ENCODE measurements around the gene MAPK6. TPM values are rescaled to one million over a fixed set of nuclear protein-coding genes. Genes with fewer than 3 reads are reported as not detected.
"Not testable (repeated sequence)": the region's sequence is repeated elsewhere in the genome, so short reads cannot be mapped to it uniquely, and the experiment has no call there.

Gene MAPK6
- total RNA-seq, 1 donor = 135 TPM

DNA sequence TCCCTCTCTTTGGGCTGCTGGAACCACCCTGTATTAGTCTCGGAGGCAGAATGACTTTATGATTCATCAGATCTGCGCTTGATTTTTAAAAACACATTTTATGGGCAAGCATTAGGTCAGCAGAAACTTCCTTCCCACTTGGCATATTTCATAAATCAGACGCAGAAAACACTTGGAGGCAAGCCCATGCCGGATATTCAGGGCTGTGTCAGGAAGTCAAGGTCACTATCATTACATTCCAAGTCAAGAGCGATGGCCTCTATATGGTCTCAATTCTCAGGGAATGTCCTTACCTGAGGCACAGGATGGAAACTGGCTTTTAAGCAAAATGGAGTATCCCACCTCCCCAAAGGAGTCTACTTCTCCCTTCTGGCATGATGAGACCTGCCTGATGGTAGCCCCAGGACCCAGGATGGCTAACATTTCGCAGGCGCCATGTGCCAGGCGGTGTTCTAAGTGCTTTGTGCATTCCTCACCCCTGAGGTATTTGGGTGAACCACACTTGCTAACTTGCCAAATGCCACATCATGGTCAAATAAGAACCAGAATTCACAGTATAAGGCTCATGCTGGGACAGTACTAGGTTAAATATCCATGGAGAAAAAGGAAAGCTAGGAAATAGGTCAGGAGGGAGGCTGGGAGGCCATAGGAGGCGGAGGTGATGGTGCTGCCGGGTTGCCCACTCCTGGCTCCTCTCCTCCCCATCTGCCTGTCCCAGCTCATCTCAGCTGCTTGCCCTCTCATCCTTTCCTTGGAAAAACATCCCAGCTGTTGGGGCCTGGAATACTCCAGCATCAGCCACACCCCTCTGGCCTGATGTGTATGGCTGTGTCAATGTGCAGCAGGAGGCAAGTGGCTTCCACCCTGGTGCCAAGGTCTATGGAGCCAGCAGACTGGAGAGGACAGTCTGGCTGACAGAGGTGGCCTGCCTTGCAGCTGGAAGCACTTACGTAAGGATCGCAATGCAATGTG is 74.8 kb downstream of the MAPK6 start:
- peak; percentile 97 for DNase-seq (ENCODE audit: low read depth)
- no peak overlapping the region for H3K4me3 ChIP-seq (ENCODE audit: low read depth, low read length)
- TF ChIP-seq, protein P1, sequence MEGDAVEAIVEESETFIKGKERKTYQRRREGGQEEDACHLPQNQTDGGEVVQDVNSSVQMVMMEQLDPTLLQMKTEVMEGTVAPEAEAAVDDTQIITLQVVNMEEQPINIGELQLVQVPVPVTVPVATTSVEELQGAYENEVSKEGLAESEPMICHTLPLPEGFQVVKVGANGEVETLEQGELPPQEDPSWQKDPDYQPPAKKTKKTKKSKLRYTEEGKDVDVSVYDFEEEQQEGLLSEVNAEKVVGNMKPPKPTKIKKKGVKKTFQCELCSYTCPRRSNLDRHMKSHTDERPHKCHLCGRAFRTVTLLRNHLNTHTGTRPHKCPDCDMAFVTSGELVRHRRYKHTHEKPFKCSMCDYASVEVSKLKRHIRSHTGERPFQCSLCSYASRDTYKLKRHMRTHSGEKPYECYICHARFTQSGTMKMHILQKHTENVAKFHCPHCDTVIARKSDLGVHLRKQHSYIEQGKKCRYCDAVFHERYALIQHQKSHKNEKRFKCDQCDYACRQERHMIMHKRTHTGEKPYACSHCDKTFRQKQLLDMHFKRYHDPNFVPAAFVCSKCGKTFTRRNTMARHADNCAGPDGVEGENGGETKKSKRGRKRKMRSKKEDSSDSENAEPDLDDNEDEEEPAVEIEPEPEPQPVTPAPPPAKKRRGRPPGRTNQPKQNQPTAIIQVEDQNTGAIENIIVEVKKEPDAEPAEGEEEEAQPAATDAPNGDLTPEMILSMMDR (IDR thresholded peaks at IDR 0.05; ENCODE audit: insufficient read depth, low read depth, low read length) = no peak

DNA sequence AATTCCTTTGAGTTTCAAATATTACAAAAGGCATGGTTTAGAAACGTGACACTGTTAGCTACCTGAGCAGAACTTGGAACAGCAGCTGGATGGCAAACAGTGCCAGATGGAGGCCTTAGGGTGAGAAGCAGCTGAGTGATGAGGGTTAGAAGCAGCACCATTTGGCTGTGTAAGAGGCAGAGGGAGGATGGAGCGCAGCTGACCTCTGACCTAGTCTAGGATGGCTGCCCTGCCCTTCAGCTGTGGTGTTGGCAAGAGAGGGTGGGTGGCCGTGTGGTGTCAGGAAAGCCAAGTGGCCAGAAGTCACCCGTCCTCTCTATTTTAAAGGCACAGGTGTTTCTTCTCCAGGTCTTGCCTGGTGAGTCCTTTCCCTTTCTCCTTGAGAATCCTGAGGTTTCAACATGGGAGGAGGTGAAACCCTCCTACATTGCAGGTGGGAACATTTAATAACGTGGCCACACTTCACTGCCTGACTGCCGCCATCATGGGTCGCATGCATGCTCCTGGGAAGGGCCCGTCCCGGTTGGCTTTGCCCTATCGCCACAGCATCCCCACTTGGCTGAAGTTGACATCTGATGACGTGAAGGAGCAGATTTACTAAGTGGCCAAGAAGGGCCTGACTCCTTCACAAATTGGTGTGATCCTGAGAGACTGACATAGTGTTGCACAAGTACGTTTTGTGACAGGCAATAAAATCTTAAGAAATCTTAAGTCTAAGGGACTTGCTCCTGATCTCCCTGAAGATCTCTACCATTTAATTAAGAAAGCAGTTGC is 76.0 kb downstream of the MAPK6 start:
- H3K4me3 ChIP-seq (ENCODE audit: low read depth, low read length) = no peak overlapping the region
- TF ChIP-seq, protein P1 (IDR thresholded peaks at IDR 0.05; ENCODE audit: insufficient read depth, low read depth, low read length) = no peak
- DNase-seq (ENCODE audit: low read depth) = no peak

DNA sequence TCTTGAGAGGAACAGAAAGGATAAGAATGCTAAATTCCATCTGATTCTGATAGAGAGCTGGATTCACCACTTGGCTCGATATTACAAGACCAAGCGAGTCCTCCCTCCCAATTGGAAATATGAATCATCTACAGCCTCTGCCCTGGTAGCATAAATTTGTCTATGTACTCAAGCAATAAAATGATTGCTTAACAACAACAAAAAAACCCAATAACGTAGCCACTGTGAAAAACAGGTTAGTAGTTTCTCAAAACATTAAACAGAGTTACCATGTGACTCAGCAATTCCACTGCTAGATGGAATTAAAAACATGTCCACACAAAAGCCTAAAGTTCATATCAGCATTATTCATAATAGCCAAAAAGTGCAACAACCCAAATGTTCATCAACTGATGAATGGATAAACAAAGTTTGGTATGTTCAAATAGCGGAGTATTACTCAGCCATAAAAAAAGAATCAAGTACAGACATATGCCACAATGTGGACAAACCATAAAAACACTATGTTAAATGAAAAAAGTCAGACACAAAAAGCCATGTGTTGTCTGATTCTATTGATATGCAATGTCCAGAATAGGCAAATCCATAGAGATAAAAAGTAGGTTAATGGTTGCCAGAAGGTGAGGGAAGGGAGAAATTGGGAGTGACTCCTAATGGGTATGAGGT is 76.7 kb downstream of the MAPK6 start:
- H3K4me3 ChIP-seq (ENCODE audit: low read depth, low read length) = no peak overlapping the region
- DNase-seq (ENCODE audit: low read depth) = peak; percentile 99
- TF ChIP-seq, protein P1 (IDR thresholded peaks at IDR 0.05; ENCODE audit: insufficient read depth, low read depth, low read length) = no peak

DNA sequence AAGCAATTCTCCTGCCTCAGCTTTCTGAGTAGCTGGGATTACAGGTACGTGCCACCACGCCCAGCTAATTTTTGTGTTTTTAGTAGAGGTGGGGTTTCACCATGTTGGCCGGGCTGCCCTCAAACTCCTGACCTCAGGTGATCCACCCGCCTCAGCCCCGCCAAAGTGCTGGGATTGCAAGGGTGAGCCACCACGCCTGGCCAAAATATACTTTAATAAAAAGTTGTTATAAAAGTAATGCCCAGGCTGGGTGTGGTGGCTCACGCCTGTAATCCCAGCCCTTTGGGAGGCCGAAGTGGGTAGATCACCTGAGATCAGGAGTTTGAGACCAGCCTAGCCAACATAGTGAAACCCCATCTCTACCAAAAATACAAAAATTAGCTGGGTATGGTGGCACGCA is 77.5 kb downstream of the MAPK6 start:
- H3K4me3 ChIP-seq (ENCODE audit: low read depth, low read length); DNase-seq (ENCODE audit: low read depth): not testable (repeated sequence)

DNA sequence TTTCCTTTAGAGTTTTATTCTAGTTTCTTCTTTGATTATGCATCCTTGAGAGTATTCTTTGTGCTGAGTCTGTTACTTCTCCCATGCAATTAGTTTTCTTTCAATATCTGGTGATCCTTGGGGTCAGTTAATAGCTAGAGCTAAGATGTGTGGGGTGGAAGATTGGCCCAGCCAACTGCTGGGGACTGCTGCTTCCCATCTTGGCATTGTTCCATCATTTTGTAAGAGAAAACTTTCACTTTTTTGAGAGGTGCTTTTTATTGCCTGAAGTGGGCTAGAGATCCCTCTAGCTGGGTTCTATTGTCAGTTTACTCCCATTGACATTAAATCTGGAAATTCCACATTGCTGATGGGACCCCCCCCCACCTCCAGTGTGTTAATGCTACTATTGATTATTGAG is 78.2 kb downstream of the MAPK6 start:
- TF ChIP-seq, protein P1 (IDR thresholded peaks at IDR 0.05; ENCODE audit: insufficient read depth, low read depth, low read length) = no peak
- H3K4me3 ChIP-seq (ENCODE audit: low read depth, low read length) = no peak overlapping the region
- DNase-seq (ENCODE audit: low read depth) = no peak

DNA sequence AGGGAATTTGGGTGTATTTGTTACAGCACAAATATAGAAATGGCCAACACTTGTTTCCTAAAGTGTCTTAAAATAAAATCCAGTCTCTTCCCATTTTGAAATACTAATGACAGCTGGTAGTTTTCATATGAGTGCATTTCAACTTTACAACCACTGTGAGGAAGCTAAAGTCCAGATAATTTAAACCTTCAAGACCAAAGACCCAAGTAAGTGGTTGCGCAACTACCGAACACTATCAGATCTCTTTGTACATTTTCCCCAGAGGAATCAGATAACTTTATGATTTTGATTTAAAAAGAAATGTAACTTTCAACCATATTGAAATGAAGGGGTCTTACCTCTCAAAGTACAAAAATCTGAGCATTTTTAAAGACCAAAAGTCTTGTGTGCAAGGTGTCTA is 79.3 kb downstream of the MAPK6 start:
- no peak overlapping the region for H3K4me3 ChIP-seq (ENCODE audit: low read depth, low read length)
- peak; percentile 91 for DNase-seq (ENCODE audit: low read depth)
- TF ChIP-seq, protein P1 (IDR thresholded peaks at IDR 0.05; ENCODE audit: insufficient read depth, low read depth, low read length) = no peak
